ENCODE measurements around the gene CFAP157.
"Not testable (repeated sequence)": the region's sequence is repeated elsewhere in the genome, so short reads cannot be mapped to it uniquely, and the experiment has no call there.

Gene CFAP157

DNA sequence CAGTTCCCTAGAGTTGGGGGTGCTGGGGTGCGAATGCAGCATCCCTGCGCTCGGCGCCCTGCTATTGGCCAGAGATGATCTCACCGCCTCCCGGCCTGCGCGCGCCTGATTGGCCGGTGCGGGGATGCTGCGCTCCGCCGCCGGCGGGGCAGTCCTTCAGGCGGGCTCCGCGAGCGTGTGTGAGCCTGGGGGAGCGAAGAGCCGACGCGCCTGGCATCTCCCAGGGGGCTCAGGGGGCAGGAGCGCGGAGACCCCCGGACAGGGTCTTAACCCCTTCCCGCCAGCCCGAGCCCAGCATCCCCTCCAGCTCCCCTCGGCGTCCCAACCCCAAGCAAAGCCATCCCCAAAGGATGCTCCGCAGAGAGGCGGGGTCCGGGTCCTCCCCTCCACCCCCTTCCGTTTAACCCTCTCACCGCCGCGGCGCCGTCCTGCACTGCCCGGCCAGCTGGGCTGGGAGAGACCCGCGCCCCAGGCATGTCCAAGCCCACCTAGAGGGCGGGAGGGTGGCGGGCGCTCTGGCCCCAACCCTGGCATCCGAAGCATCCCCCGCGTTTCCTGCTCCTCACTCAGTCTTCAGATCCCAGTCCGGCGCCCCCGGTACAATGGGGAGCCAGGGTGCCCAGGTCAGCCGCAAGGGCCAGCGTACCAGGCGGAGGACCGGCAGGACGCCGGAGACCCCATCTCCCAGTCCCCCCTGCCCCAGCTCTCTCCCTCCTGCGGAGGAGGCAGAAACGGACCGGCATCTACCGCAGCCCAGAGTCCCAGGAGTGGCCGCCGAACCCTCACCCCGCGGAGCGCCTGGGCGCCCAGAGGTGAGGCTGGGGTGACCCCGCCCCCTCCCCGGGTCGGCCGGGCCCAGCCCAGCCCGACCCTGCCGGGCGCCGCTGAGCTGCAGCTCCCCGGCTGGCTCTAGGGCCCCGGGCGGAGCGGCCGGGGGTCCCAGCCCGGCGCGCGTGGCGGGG is 47.6 kb downstream of the CFAP157 start:
- Histone ChIP-seq H3K27me3 (ENCODE audit: control insufficient read depth, insufficient read depth, low read length) (peaks cover 28% of the 10 kb centered on the region), H3K4me3 (ENCODE audit: low read depth, low read length) (peak overlapping the region; percentile 79), H3K36me3 (ENCODE audit: control insufficient read depth, insufficient read depth, low read length) (peaks cover 7% of the 10 kb centered on the region), H3K27ac (ENCODE audit: low read depth, low read length) (peak overlapping the region; percentile 47), H3K9me3 (ENCODE audit: control insufficient read depth, insufficient read depth, low read length) (no peaks in the 10 kb centered on the region), H3K4me1 (ENCODE audit: control insufficient read depth, insufficient read depth, low read length) (no peaks in the 10 kb centered on the region; the same call in 1 of the 2 replicates), H3K9ac (ENCODE audit: low read depth, low read length) (peak overlapping the region; percentile 61; the same call in 1 of the 2 replicates)

DNA sequence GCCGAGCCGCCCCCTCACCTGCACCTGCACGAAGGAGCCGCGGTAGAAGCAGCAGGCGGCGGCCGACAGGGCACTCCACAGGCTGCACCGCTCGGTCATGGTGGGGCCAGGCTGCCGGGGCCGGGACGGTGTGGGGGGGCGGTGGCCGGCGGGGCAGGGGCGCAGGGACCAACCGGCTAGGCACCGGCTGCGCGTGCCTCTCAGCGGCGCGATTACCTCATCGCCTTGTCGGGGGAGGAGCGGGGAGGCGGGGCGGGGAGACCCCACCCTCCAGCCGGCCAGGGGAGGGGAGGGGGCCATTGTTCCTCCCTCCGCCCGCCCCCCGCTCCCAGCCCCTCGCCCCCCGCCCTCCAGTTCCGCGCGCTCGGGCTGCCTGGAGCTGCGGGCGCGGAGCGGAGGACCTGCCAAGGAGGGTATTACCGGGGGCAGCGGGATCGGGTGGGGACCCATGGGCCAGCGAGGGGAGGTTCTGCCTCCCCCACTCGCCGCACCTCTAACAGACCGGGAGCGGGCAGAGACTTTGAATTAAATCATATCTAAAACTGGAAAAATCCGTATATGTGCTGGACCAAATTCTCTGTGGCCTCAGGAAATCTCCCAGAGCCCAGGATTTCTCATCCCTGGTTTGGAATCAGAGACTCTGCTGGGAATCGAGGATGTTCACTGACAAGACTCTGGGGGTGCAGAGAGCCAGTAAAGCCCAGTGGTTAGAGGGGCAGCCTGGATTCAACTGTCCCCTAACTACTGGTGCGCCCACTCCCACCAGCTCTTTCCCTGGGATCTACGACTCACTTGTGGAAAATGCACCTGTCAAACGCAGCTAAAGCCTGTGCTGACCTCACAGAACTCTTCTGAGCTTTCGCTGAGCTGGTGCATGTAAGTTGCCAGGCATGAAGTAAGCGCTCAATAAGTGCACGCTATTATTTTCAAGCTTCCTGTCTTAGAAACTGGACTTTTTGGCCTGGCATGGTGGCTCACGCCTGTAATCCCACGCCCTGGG is 48.6 kb downstream of the CFAP157 start:
- Histone ChIP-seq H3K4me1 (ENCODE audit: control insufficient read depth, insufficient read depth, low read length) (no peaks in the 10 kb centered on the region; the same call in 1 of the 2 replicates), H3K27me3 (ENCODE audit: control insufficient read depth, insufficient read depth, low read length) (peaks cover 28% of the 10 kb centered on the region), H3K4me3 (ENCODE audit: low read depth, low read length) (peak overlapping the region; percentile 79)

DNA sequence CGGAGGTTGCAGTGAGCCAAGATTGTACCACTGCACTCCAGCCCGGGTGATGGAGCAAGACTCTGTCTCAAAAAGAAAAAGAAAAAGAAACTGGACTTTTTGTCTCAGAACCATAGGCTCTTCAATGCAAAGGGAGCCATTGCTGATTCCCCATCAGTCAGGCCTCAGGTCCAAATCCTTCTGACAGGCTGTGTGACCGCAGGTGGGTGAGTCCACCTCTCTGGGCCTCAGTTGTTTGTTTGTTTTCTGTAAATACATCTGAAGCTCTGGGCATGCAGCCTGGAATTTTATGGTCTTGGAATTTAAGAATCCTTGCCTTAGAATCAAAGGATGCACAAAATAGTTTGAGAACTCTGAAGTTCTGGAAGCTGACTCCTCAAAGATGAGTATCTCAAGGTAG is 49.4 kb downstream of the CFAP157 start:
- Histone ChIP-seq H3K9me3 (ENCODE audit: control insufficient read depth, insufficient read depth, low read length) (no peaks in the 10 kb centered on the region), H3K4me3 (ENCODE audit: low read depth, low read length) (no peak overlapping the region), H3K4me1 (ENCODE audit: control insufficient read depth, insufficient read depth, low read length) (no peaks in the 10 kb centered on the region; the same call in 1 of the 2 replicates), H3K27ac (ENCODE audit: low read depth, low read length) (no peak overlapping the region), H3K36me3 (ENCODE audit: control insufficient read depth, insufficient read depth, low read length) (no peaks in the 10 kb centered on the region), H3K9ac (ENCODE audit: low read depth, low read length) (no peak overlapping the region), H3K27me3 (ENCODE audit: control insufficient read depth, insufficient read depth, low read length) (peaks cover 28% of the 10 kb centered on the region)

More for the DNA sequence above, 48.6 kb downstream of the CFAP157 start:
- peaks cover 3% of the 10 kb centered on the region; the same call in 1 of the 2 replicates for H3K36me3 ChIP-seq (ENCODE audit: control insufficient read depth, insufficient read depth, low read length)
- H3K9me3 ChIP-seq (ENCODE audit: control insufficient read depth, insufficient read depth, low read length): no peaks in the 10 kb centered on the region
- H3K27ac ChIP-seq (ENCODE audit: low read depth, low read length): peak overlapping the region; percentile 47
- peak overlapping the region; percentile 61; the same call in 1 of the 2 replicates for H3K9ac ChIP-seq (ENCODE audit: low read depth, low read length)

DNA sequence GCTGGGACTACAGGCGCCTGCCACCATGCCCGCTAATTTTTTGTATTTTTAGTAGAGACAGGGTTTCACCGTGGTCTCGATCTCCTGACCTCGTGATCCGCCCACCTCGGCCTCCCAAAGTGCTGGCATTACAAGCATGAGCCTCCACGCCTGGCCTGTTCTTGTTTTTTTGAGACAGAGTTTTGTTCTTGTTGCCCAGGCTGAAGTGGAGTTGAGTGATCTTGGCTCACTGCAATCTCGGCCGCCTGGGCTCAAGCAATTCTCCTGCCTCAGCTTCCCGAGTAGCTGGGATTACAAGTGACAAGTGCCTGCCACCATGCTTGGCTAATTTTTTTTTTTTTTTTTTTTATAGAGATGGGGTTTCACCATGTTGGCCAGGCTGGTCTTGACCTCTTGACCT is 50.0 kb downstream of the CFAP157 start:
- not testable (repeated sequence) for H3K4me1 ChIP-seq (ENCODE audit: control insufficient read depth, insufficient read depth, low read length); H3K27ac ChIP-seq (ENCODE audit: low read depth, low read length); H3K9ac ChIP-seq (ENCODE audit: low read depth, low read length); H3K36me3 ChIP-seq (ENCODE audit: control insufficient read depth, insufficient read depth, low read length); H3K4me3 ChIP-seq (ENCODE audit: low read depth, low read length); H3K9me3 ChIP-seq (ENCODE audit: control insufficient read depth, insufficient read depth, low read length)
- H3K27me3 ChIP-seq (ENCODE audit: control insufficient read depth, insufficient read depth, low read length): peaks cover 28% of the 10 kb centered on the region

DNA sequence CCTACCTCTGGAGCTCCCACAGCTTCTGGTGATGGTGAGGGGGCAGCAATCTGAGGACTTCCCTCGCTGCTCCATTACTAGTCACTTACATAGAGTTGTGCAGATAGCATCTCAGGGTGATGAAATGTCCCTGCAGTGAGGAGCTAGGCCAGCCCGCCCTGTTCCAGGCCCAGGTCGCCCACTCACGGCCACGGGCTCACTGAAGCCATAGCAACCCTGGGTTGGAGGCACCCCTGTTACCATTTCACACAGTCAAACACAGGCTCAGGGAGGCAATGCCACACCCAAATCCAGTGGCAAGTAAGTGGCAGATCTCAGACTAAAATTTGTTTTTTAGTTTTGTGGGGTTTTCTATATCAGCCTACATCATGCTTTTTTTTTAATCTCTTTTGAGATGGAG is 52.1 kb downstream of the CFAP157 start:
- Histone ChIP-seq H3K4me3 (ENCODE audit: low read depth, low read length) (no peak overlapping the region), H3K27me3 (ENCODE audit: control insufficient read depth, insufficient read depth, low read length) (peaks cover 13% of the 10 kb centered on the region)

DNA sequence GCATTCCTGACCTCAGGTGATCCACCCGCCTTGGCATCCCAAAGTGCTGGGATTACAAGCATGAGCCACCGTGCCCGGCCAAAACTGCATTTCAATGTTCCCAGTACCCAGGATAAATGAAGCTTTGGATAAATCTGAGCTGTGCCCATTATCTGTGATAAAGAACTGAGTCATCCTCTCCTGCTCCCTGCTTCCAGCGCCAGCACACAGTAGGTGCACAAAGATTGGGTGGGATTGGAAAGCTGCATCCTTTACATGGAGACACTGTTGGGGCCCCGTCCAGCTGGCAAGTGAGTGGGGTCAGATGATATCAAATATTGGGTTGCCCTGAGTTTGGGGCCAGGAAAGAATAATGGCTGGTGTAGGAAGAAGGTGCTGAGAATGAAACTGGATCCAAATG is 54.3 kb downstream of the CFAP157 start:
- H3K36me3 ChIP-seq (ENCODE audit: control insufficient read depth, insufficient read depth, low read length): no peaks in the 10 kb centered on the region
- peaks cover 5% of the 10 kb centered on the region; the same call in 1 of the 2 replicates for H3K27me3 ChIP-seq (ENCODE audit: control insufficient read depth, insufficient read depth, low read length)
- H3K4me3 ChIP-seq (ENCODE audit: low read depth, low read length): no peak overlapping the region
- H3K27ac ChIP-seq (ENCODE audit: low read depth, low read length): no peak overlapping the region
- H3K9me3 ChIP-seq (ENCODE audit: control insufficient read depth, insufficient read depth, low read length): no peaks in the 10 kb centered on the region
- peaks cover 16% of the 10 kb centered on the region for H3K4me1 ChIP-seq (ENCODE audit: control insufficient read depth, insufficient read depth, low read length)
- no peak overlapping the region for H3K9ac ChIP-seq (ENCODE audit: low read depth, low read length)

More for the DNA sequence above, 52.1 kb downstream of the CFAP157 start:
- Histone ChIP-seq H3K36me3 (ENCODE audit: control insufficient read depth, insufficient read depth, low read length) (no peaks in the 10 kb centered on the region), H3K27ac (ENCODE audit: low read depth, low read length) (no peak overlapping the region), H3K9ac (ENCODE audit: low read depth, low read length) (no peak overlapping the region), H3K4me1 (ENCODE audit: control insufficient read depth, insufficient read depth, low read length) (peaks cover 15% of the 10 kb centered on the region), H3K9me3 (ENCODE audit: control insufficient read depth, insufficient read depth, low read length) (no peaks in the 10 kb centered on the region)

DNA sequence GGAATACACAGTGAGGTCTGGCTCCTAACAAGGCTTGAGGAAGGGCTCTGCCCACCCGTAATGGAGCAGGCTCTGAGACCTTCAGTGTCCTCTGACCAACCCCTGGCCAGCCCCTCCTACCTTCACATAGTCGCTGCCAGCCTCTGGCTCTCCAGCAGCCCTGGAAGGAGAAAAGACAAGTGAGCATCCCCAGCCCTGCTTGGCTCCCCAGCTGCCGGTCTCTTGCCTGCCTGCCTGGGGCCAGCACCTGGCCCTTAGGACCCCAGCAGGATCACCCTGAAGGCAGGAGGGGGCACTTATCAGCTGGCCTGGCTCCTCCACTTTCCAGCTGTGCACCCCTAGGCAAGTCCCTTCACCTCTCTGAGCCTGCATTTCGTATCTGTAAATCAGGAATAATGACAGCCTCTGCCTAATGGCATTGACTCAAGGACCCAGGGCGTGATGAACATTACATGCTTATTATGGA is 54.7 kb downstream of the CFAP157 start:
- peaks cover 16% of the 10 kb centered on the region for H3K4me1 ChIP-seq (ENCODE audit: control insufficient read depth, insufficient read depth, low read length)
- H3K9ac ChIP-seq (ENCODE audit: low read depth, low read length): no peak overlapping the region
- no peaks in the 10 kb centered on the region for H3K9me3 ChIP-seq (ENCODE audit: control insufficient read depth, insufficient read depth, low read length)
- H3K27ac ChIP-seq (ENCODE audit: low read depth, low read length): no peak overlapping the region
- H3K27me3 ChIP-seq (ENCODE audit: control insufficient read depth, insufficient read depth, low read length): peaks cover under 1% of the 10 kb centered on the region; the same call in 1 of the 2 replicates
- no peaks in the 10 kb centered on the region for H3K36me3 ChIP-seq (ENCODE audit: control insufficient read depth, insufficient read depth, low read length)
- no peak overlapping the region for H3K4me3 ChIP-seq (ENCODE audit: low read depth, low read length)

DNA sequence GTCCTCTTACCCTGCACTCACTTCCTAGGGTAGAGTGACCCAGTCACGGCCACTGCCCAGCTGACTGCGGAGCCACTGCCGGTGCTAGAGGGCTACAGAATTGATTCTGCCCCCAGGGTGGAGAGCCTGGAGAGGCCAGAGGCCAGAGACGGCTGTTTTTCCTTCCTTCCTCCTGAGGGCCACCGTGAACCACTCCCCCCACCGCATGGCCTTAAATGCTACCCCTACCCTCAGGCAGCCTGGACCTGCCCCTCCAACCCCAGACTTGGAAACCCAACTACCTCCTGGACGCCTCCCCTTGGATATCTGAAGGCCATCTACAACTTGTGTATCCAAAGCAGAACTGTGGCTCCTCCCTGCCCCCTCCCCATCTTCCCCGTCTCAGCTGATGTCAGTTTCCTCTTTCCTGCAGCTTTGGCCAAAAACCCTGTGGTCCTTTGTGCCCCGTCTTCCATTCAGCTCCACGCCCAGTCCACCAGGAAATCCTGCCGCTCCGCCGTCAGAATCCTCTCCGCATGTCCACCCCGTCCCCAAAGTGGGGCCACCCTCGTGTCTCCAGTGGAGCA is 55.4 kb downstream of the CFAP157 start:
- H3K27me3 ChIP-seq (ENCODE audit: control insufficient read depth, insufficient read depth, low read length): no peaks in the 10 kb centered on the region
- no peaks in the 10 kb centered on the region for H3K36me3 ChIP-seq (ENCODE audit: control insufficient read depth, insufficient read depth, low read length)
- H3K4me1 ChIP-seq (ENCODE audit: control insufficient read depth, insufficient read depth, low read length): peaks cover 16% of the 10 kb centered on the region
- H3K4me3 ChIP-seq (ENCODE audit: low read depth, low read length): no peak overlapping the region
- H3K9ac ChIP-seq (ENCODE audit: low read depth, low read length): no peak overlapping the region
- no peak overlapping the region for H3K27ac ChIP-seq (ENCODE audit: low read depth, low read length)
- H3K9me3 ChIP-seq (ENCODE audit: control insufficient read depth, insufficient read depth, low read length): no peaks in the 10 kb centered on the region

DNA sequence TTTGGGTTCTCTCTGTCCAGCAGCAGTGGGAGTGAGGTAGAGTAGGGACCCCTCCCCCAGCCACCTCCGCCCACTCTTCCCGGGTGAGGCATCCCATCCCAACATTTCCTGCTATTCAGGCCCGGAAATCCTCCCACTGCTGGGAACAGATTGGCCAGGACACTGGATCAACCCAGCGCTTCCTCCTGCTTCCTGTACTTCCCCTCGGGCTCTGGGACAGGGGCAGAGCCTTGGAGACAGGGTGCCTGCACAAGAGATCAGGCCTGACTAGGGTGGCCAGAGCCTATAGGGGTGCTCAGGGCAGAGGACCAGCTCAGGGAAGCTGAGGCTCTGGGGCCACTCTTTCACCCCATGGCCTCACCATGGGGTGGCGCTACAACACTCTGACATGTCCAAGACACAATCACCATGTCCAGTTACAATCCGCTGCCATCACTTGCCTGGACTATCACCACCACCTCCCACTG is 57.2 kb downstream of the CFAP157 start:
- Histone ChIP-seq H3K9me3 (ENCODE audit: control insufficient read depth, insufficient read depth, low read length) (no peaks in the 10 kb centered on the region), H3K9ac (ENCODE audit: low read depth, low read length) (no peak overlapping the region), H3K27me3 (ENCODE audit: control insufficient read depth, insufficient read depth, low read length) (no peaks in the 10 kb centered on the region), H3K4me1 (ENCODE audit: control insufficient read depth, insufficient read depth, low read length) (peaks cover 19% of the 10 kb centered on the region), H3K36me3 (ENCODE audit: control insufficient read depth, insufficient read depth, low read length) (no peaks in the 10 kb centered on the region), H3K27ac (ENCODE audit: low read depth, low read length) (no peak overlapping the region), H3K4me3 (ENCODE audit: low read depth, low read length) (no peak overlapping the region)

DNA sequence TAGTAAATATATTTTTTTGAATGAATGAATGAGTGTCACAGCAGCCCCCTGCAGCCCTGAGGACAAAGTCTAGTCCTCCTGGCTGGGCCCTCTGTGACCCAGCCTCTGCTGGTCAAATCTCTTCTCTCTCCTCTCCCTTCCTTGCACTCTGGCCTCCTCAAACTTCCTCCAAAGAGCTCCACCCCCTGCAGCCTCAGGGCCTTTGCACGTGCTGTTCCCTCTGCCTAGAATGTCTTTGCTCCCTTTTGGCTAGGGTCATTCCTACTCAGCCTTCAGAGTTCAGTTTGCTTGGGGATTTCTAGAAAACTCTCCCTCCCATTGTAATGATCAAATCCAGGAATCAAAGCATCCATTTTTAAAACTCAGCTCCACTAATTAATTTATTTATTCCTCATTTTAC is 58.6 kb downstream of the CFAP157 start:
- H3K4me1 ChIP-seq (ENCODE audit: control insufficient read depth, insufficient read depth, low read length): peaks cover 27% of the 10 kb centered on the region
- H3K9me3 ChIP-seq (ENCODE audit: control insufficient read depth, insufficient read depth, low read length): no peaks in the 10 kb centered on the region
- H3K27ac ChIP-seq (ENCODE audit: low read depth, low read length): no peak overlapping the region
- H3K9ac ChIP-seq (ENCODE audit: low read depth, low read length): no peak overlapping the region
- H3K36me3 ChIP-seq (ENCODE audit: control insufficient read depth, insufficient read depth, low read length): no peaks in the 10 kb centered on the region
- no peaks in the 10 kb centered on the region for H3K27me3 ChIP-seq (ENCODE audit: control insufficient read depth, insufficient read depth, low read length)
- no peak overlapping the region for H3K4me3 ChIP-seq (ENCODE audit: low read depth, low read length)

Data from HUES48 (cell line).